SK-N-SH (cell line): Measurements from ENCODE around the gene PCYT2. TPM values are rescaled to one million over a fixed set of nuclear protein-coding genes. Genes with fewer than 3 reads are reported as not detected.
A peak's percentile ranks its signal among the peaks of the same experiment; 100 is the strongest.
"Not testable (repeated sequence)": the region's sequence is repeated elsewhere in the genome, so short reads cannot be mapped to it uniquely, and the experiment has no call there.

Experiments
- CTCF ChIA-PET: fragments of 300-600, 350-600 bp; formaldehyde crosslinking; extraction: SDS; loops from one replicate; lab custom pipeline; 2021; lab: Yijun Ruan, JAX
- POLR2A ChIA-PET: fragments of 350-600 bp; sonication (Branson Sonifier 250); formaldehyde crosslinking; extraction: SDS; loops from one replicate; lab custom pipeline; 2020; ENCODE audit warnings: antibody characterized with exemption, inconsistent platforms; lab: Yijun Ruan, JAX
- DNase-seq: peaks from one replicate; pipeline ENCODE4 v3.0.0; 2012
- H2AFZ ChIP-seq: fragments of 200-600 bp; sonication (generic); 2 replicates; pipeline ENCODE4 v1.8.1; 2016; ENCODE audit warnings: antibody characterized with exemption, mild to moderate bottlenecking, low read depth
- H3F3A ChIP-seq: fragments of 200-600 bp; sonication (generic); replicated peaks from 2 replicates; pipeline ENCODE3; 2016; ENCODE audit warnings: antibody characterized with exemption, mild to moderate bottlenecking; ENCODE audit not compliant: insufficient read depth
- H3K27ac ChIP-seq, 2 experiments: fragments of 200-500 bp in 1 of 2; fragments of 200-600 bp in 1 of 2; sonication (Bioruptor generic) in 1 of 2; sonication (generic), shearing (Covaris generic) in 1 of 2; 2 replicates each; pipeline versions ENCODE4 v1.5.1 to v1.6.1; 2014 to 2016; ENCODE audit warnings: low read depth in 2 of 2, inconsistent platforms in 1 of 2, low read length in 1 of 2, mild to moderate bottlenecking in 1 of 2, mixed read lengths in 1 of 2
- H3K27me3 ChIP-seq: fragments of 200-600 bp; sonication (generic), shearing (Covaris generic); 2 replicates; pipeline ENCODE4 v1.6.1; 2016; ENCODE audit warnings: mixed run types; ENCODE audit not compliant: insufficient read depth
- H3K36me3 ChIP-seq, 2 experiments: fragments of 200-500 bp in 1 of 2; fragments of 200-600 bp in 1 of 2; sonication (Bioruptor generic) in 1 of 2; sonication (generic) in 1 of 2; replicated peaks in 1 of 2; 2 replicates each; pipeline versions ENCODE3 to v1.5.1; 2014 to 2016; ENCODE audit warnings: low read length in 1 of 2, mild to moderate bottlenecking in 1 of 2; ENCODE audit not compliant: insufficient read depth in 2 of 2, control insufficient read depth in 1 of 2
- H3K4me1 ChIP-seq, 2 experiments: fragments of 200-500 bp in 1 of 2; fragments of 200-600 bp in 1 of 2; sonication (Bioruptor generic) in 1 of 2; sonication (generic), shearing (Covaris generic) in 1 of 2; 2 replicates each; pipeline versions ENCODE4 v1.5.1 to v1.6.1; 2014 to 2016; ENCODE audit warnings: low read depth in 1 of 2, low read length in 1 of 2, mixed run types in 1 of 2; ENCODE audit not compliant: insufficient read depth in 2 of 2, control insufficient read depth in 1 of 2
- H3K4me2 ChIP-seq: fragments of 200-600 bp; sonication (generic), shearing (Covaris generic); 2 replicates; pipeline ENCODE4 v1.6.1; 2017; ENCODE audit warnings: mixed run types
- H3K4me3 ChIP-seq, 2 experiments: fragments of 200-500 bp in 1 of 2; fragments of 200-600 bp in 1 of 2; sonication (Bioruptor generic) in 1 of 2; sonication (generic), shearing (Covaris generic) in 1 of 2; 2 replicates each; pipeline versions ENCODE4 v1.5.1 to v1.8.1; 2014 to 2016; ENCODE audit warnings: low read depth in 2 of 2, inconsistent platforms in 1 of 2, low read length in 1 of 2, mild to moderate bottlenecking in 1 of 2, mixed read lengths in 1 of 2, moderate library complexity in 1 of 2
- H3K79me2 ChIP-seq: fragments of 200-600 bp; sonication (generic); 2 replicates; pipeline ENCODE4 v1.8.1; 2017; ENCODE audit warnings: mild to moderate bottlenecking; ENCODE audit not compliant: insufficient read depth
- H3K9ac ChIP-seq: fragments of 200-600 bp; sonication (generic); 2 replicates; pipeline ENCODE4 v1.6.1; 2017; ENCODE audit warnings: mixed run types
- H3K9me2 ChIP-seq: fragments of 200-600 bp; sonication (generic); 2 replicates; pipeline ENCODE4 v1.6.1; 2017; ENCODE audit warnings: mixed run types
- H3K9me3 ChIP-seq: fragments of 200-600 bp; sonication (generic); 2 replicates; pipeline ENCODE4 v1.6.1; 2017; ENCODE audit warnings: mixed run types, mild to moderate bottlenecking, moderate library complexity
- H4K20me1 ChIP-seq: fragments of 200-600 bp; sonication (generic); 2 replicates; pipeline ENCODE4 v1.6.1; 2017; ENCODE audit warnings: mild to moderate bottlenecking, mixed run types; ENCODE audit not compliant: insufficient read depth
- CHD2 ChIP-seq: fragments of 150-350 bp; IDR thresholded peaks from 2 replicates; pipeline ENCODE4 v1.6.1; 2018; ENCODE audit warnings: low read length; ENCODE audit not compliant: partially characterized antibody
- CTCF ChIP-seq: fragments of 200-600 bp; sonication (generic); IDR thresholded peaks from 2 replicates; pipeline ENCODE4 v1.6.1; 2017; ENCODE audit warnings: antibody characterized with exemption, mild to moderate bottlenecking, moderate library complexity
- ELF1 ChIP-seq: IDR thresholded peaks from 2 replicates; pipeline ENCODE4 v1.4.0; 2012
- EP300 ChIP-seq, 2 experiments: IDR thresholded peaks; 2 replicates each; pipeline versions ENCODE4 v1.4.0 to v1.6.1; 2012; ENCODE audit warnings: borderline replicate concordance in 1 of 2, low read depth in 1 of 2, low read length in 1 of 2
- FOXM1 ChIP-seq: IDR thresholded peaks from 2 replicates; pipeline ENCODE4 v1.4.0; 2012; ENCODE audit warnings: low read depth, mild to moderate bottlenecking
- GABPA ChIP-seq: IDR thresholded peaks from 2 replicates; pipeline ENCODE4 v1.4.0; 2012; ENCODE audit warnings: low read depth, mild to moderate bottlenecking
- MAX ChIP-seq: IDR thresholded peaks from 2 replicates; pipeline ENCODE4 v1.4.0; 2012; ENCODE audit warnings: low read depth
- MEF2A ChIP-seq: IDR thresholded peaks from 2 replicates; pipeline ENCODE4 v1.4.0; 2012; ENCODE audit warnings: low read depth, borderline replicate concordance
- MXI1 ChIP-seq: IDR thresholded peaks from 2 replicates; pipeline ENCODE4 v1.6.1; 2012; ENCODE audit warnings: mild to moderate bottlenecking, low read depth, low read length, improper control_type of control experiment
- NFIC ChIP-seq: IDR thresholded peaks from 2 replicates; pipeline ENCODE4 v1.4.0; 2012; ENCODE audit warnings: borderline replicate concordance
- PBX3 ChIP-seq: IDR thresholded peaks from 2 replicates; pipeline ENCODE4; 2012
- POLR2AphosphoS5 ChIP-seq: IDR thresholded peaks from 2 replicates; pipeline ENCODE4 v1.6.1; 2012; ENCODE audit warnings: low read depth, low read length
- RAD21 ChIP-seq: IDR thresholded peaks from 2 replicates; pipeline ENCODE4 v1.6.1; 2012; ENCODE audit warnings: mild to moderate bottlenecking, low read length
- RFX5 ChIP-seq: IDR thresholded peaks from 2 replicates; pipeline ENCODE4 v1.6.1; 2012; ENCODE audit warnings: mild to moderate bottlenecking, improper control_type of control experiment, low read length
- RXRA ChIP-seq: IDR thresholded peaks from 2 replicates; pipeline ENCODE4 v1.4.0; 2012; ENCODE audit warnings: low read depth, mild to moderate bottlenecking, borderline replicate concordance
- SIN3A ChIP-seq: IDR thresholded peaks from 2 replicates; pipeline ENCODE4 v1.6.1; 2012; ENCODE audit warnings: low read depth, mild to moderate bottlenecking, low read length, moderate library complexity, borderline replicate concordance
- TEAD4 ChIP-seq: IDR thresholded peaks from 2 replicates; pipeline ENCODE4 v1.4.0; 2012; ENCODE audit warnings: mild to moderate bottlenecking, borderline replicate concordance; ENCODE audit not compliant: insufficient read depth
- USF1 ChIP-seq: IDR thresholded peaks from 2 replicates; pipeline ENCODE4 v1.4.0; 2012; ENCODE audit warnings: low read depth, borderline replicate concordance
- USF2 ChIP-seq: fragments of 150-350 bp; IDR thresholded peaks from 2 replicates; pipeline ENCODE4 v1.6.1; 2017; ENCODE audit warnings: antibody characterized with exemption, low read length, low read depth, borderline replicate concordance
- WGBS: methylation state at CpG from one replicate; pipeline ENCODE4 v1.1.6; 2017; ENCODE audit warnings: low lambda C conversion rate; 5-methylcytosine and 5-hydroxymethylcytosine counted together
- polyA plus RNA-seq, 3 experiments: library from polyadenylated mRNA; depleted of rRNA; stranded (reverse); fragments of >200 nt; gene quantifications; 2 replicates each; pipeline ENCODE4 v1.2.3, GENCODE V29; 2012

Gene PCYT2
- polyA plus RNA-seq, 1 of the 3 experiments (the other 2 are of a cell fraction) = 46.2 TPM

- TF ChIP-seq USF2 = no peak
- no peak for TF ChIP-seq RFX5
- TF ChIP-seq FOXM1 = no peak
- no peak for TF ChIP-seq SIN3A
- TF ChIP-seq EP300 (IDR thresholded peaks at IDR 0.05; ENCODE audit: borderline replicate concordance in 1 of 2, low read depth in 1 of 2, low read length in 1 of 2) = no peak
Observed at GRCh38 chr17:81954131-81955057, 43.2 kb upstream of the PCYT2 start (continued).

- H3K36me3 ChIP-seq, H3K27me3 ChIP-seq, DNase-seq, H3K79me2 ChIP-seq, H3K9me3 ChIP-seq: not testable (repeated sequence)
- H3K4me1 ChIP-seq = peaks cover 0 to 13% of the 10 kb centered on the region in 2 experiments; a peak in 1 of 4 replicates
- TF ChIP-seq RAD21 = 0 out of 2 replicates have a peak, but pooled peaks have one; percentile 10
- TF ChIP-seq, all 33 proteins: peak for 1; not testable (repeated sequence) for 32
- not testable (repeated sequence) for H3K4me2 ChIP-seq, H3K4me3 ChIP-seq, H3K9me2 ChIP-seq, H3K9ac ChIP-seq, H4K20me1 ChIP-seq, H3K27ac ChIP-seq, H2AFZ ChIP-seq, H3F3A ChIP-seq
- ChIA-PET CTCF (interaction anchor here (0.7 to 17.7 kb wide), 8 partner anchors 8 to 591 kb away, joined by 3 to 216 read pairs (median 5); partner anchors contain the start of genes CENPX, DCXR, LRRC45 and MAFG), POLR2A (interaction anchor here (0.8 kb wide), 1 partner anchor 70 kb away, joined by 3 read pairs; the partner anchor contains the start of genes CENPX and LRRC45)
- 83% methylated on average over 5 of the region's 5 CpGs for whole genome bisulfite sequencing
Observed at GRCh38 chr17:81953443-81953842, 42.2 kb upstream of the PCYT2 start.

- no peaks in the 10 kb centered on the region for H3K27me3 ChIP-seq
- H3K36me3 ChIP-seq = no peaks in the 10 kb centered on the region
- H3K4me2 ChIP-seq = no peak overlapping the region
- no peak overlapping the region for H3K4me3 ChIP-seq
- no peaks in the 10 kb centered on the region for H3K9me2 ChIP-seq
- no peaks in the 10 kb centered on the region for H4K20me1 ChIP-seq
- ChIA-PET CTCF (interaction anchor here (0.7 to 17.7 kb wide), 6 partner anchors 9 to 590 kb away, joined by 3 to 216 read pairs (median 8); partner anchors contain the start of genes CENPX, LRRC45, MAFG and NOTUM), POLR2A (interaction anchor here (0.8 kb wide), 1 partner anchor 70 kb away, joined by 3 read pairs; the partner anchor contains the start of genes CENPX and LRRC45)
- H3K9ac ChIP-seq = no peak overlapping the region
- H2AFZ ChIP-seq = no peak overlapping the region
- H3K9me3 ChIP-seq = no peaks in the 10 kb centered on the region
- H3K79me2 ChIP-seq = no peaks in the 10 kb centered on the region
- 87% methylated on average over 6 of the region's 16 CpGs for WGBS
- no peak overlapping the region for H3K27ac ChIP-seq
- no peaks in the 10 kb centered on the region for H3F3A ChIP-seq
- DNase-seq = no peak
- H3K4me1 ChIP-seq = peaks cover 0 to 14% of the 10 kb centered on the region in 2 experiments; a peak in 1 of 4 replicates
- TF ChIP-seq USF1 (no peak), EP300 (IDR thresholded peaks at IDR 0.05; ENCODE audit: borderline replicate concordance in 1 of 2, low read depth in 1 of 2, low read length in 1 of 2) (no peak), MXI1 (no peak), PBX3 (no peak), TEAD4 (no peak), CHD2 (no peak), NFIC (no peak), GABPA (no peak), RAD21 (no peak), POLR2AphosphoS5 (no peak), MEF2A (no peak), ELF1 (no peak), SIN3A (no peak), CTCF (no peak), MAX (no peak), RXRA (no peak)
Observed at GRCh38 chr17:81952792-81953228, 41.6 kb upstream of the PCYT2 start.
